ENCODE measurements around the gene TOM1L1. TPM values are rescaled to one million over a fixed set of nuclear protein-coding genes. Genes with fewer than 3 reads are reported as not detected.
A peak's percentile ranks its signal among the peaks of the same experiment; 100 is the strongest.

TOM1L1 gene
- polyA plus RNA-seq, 5 donors = 39.6 to 63.9 (median 52.7) TPM

GRCh38 chr17:54891176-54891821 lies 9.4 kb upstream of the TOM1L1 start:
- peak; percentile 10 to 21 for DNase-seq

- DNase-seq = no peak
These were observed 8.3 kb upstream of the TOM1L1 start for GRCh38 chr17:54892360-54892759.

- no peak for DNase-seq
These were observed 2.1 kb upstream of the TOM1L1 start for GRCh38 chr17:54898576-54898975.

GRCh38 chr17:54899201-54899600 lies 1.5 kb upstream of the TOM1L1 start:
- DNase-seq = no peak

GRCh38 chr17:54899721-54900456 lies 763 bp upstream of the TOM1L1 start:
- peak; percentile 5 to 13 for DNase-seq

GRCh38 chr17:54901230-54901822 lies 674 bp downstream of the TOM1L1 start:
- peak; percentile 13 to 17 for DNase-seq

- no peak for DNase-seq
These were observed 1.4 kb downstream of the TOM1L1 start for GRCh38 chr17:54902017-54902416.

- no peak for DNase-seq
These were observed 2.0 kb downstream of the TOM1L1 start for GRCh38 chr17:54902611-54903010.

- peak; percentile 45 to 53 for DNase-seq
These were observed 2.7 kb downstream of the TOM1L1 start for GRCh38 chr17:54903375-54903774.

- DNase-seq = no peak
These were observed 6.0 kb downstream of the TOM1L1 start for GRCh38 chr17:54906683-54907082.

- no peak for DNase-seq
These were observed 6.7 kb downstream of the TOM1L1 start for GRCh38 chr17:54907376-54907775.

- no peak for DNase-seq
These were observed 9.1 kb downstream of the TOM1L1 start for GRCh38 chr17:54909766-54910165.

GRCh38 chr17:54916721-54917120 lies 16.1 kb downstream of the TOM1L1 start:
- DNase-seq = no peak

- DNase-seq = no peak
These were observed 18.8 kb downstream of the TOM1L1 start for GRCh38 chr17:54919425-54919824.

GRCh38 chr17:54920819-54921218 lies 20.2 kb downstream of the TOM1L1 start:
- no peak for DNase-seq

- no peak for DNase-seq
These were observed 23.8 kb downstream of the TOM1L1 start for GRCh38 chr17:54924405-54924804.

GRCh38 chr17:54927525-54927924 lies 26.9 kb downstream of the TOM1L1 start:
- no peak for DNase-seq

GRCh38 chr17:54932711-54933110 lies 32.1 kb downstream of the TOM1L1 start:
- DNase-seq = no peak

- DNase-seq = no peak
These were observed 33.3 kb downstream of the TOM1L1 start for GRCh38 chr17:54933921-54934320.

GRCh38 chr17:54935471-54935870 lies 34.8 kb downstream of the TOM1L1 start:
- DNase-seq = no peak

GRCh38 chr17:54937018-54937417 lies 36.4 kb downstream of the TOM1L1 start:
- no peak for DNase-seq

- DNase-seq = no peak
These were observed 36.8 kb downstream of the TOM1L1 start for GRCh38 chr17:54937426-54937825.

GRCh38 chr17:54941285-54941684 lies 40.6 kb downstream of the TOM1L1 start:
- DNase-seq = no peak

Data from right lung (tissue), 5 donors.